RKO (cell line): ENCODE results near the gene FAM20A.
A peak's percentile ranks its signal among the peaks of the same experiment; 100 is the strongest.
"Not testable (repeated sequence)": the region's sequence is repeated elsewhere in the genome, so short reads cannot be mapped to it uniquely, and the experiment has no call there.

Experiments used
- DNase-seq: peaks from one replicate; pipeline ENCODE4 v3.0.0-alpha.2; 2016; ENCODE audit warnings: low spot score

Gene FAM20A

GRCh38 chr17:68564415-68565111, 36.6 kb downstream of the FAM20A start:
- DNase-seq: no peak

DNA sequence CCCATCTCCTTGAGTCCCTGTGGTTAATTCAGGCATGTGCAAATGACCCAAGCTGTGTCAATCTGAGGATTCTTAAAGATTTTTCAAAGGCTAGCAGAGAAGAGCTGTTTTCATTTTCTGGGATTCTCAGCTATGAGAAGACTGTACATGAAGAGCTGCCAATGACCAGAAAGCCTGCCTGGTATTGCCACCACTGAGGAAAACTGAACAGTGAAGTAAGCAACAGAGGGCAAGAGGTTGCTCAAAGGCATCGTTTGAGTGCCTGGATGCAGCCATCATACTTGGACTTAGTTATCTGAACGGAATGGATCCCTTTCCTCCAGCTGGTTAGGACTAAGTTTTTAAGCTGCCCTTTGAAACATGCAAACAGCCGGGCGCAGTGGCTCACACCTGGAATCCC, 38.4 kb downstream of the FAM20A start:
- no peak for DNase-seq

DNA sequence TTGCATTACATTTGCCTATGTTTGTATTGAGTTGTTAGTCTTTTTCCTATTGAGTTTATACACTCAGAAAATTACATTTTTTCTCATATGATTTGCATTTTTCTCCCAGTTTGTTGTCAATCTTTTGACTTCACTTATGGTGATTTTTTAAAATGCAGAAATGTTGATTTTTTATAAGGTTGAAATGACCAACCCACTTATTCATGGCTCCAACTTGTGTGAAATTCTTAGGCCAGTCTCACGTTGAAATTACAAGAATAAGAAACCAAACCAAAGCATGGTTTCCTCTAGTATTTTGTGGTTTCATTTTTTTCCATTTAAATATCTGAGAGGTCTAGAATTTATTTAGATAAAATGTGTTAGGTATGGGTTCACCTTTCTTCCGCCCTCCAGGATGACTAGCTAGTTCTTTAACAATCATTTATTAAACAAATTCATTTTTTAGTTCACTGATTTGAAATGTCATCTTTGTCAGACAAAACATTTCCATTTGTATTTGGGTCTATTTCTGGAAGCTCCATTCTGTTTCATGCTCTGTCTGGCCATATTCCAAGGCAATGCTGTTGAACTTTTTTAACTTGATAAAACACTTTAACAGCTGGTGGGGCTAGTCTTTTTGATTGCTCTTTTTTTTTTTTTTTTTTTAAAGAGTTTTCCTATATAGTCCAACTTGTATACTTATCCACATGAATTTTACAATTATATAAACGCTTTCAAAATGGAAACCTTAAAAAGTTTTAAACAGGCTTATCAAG, 40.0 kb downstream of the FAM20A start:
- DNase-seq: no peak

DNA sequence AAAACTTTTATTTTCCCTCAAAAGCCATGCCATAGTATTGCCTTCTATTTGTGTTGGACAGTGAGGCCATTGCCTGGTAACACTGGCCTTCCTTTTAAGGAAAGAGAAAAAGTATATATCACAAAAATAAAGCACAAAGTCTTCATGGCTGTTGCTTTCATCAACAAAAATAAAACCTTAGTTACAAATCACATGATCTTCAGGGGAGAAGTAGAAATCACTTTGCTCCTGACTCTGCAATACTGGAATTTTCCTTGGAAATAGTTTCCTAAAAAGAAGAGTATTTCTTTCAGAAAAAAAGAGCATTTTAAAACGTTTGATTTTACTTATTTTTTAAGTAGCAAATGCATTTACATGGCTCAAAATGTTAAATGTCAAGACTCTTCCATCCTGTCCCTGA, 41.9 kb downstream of the FAM20A start:
- no peak for DNase-seq

DNA sequence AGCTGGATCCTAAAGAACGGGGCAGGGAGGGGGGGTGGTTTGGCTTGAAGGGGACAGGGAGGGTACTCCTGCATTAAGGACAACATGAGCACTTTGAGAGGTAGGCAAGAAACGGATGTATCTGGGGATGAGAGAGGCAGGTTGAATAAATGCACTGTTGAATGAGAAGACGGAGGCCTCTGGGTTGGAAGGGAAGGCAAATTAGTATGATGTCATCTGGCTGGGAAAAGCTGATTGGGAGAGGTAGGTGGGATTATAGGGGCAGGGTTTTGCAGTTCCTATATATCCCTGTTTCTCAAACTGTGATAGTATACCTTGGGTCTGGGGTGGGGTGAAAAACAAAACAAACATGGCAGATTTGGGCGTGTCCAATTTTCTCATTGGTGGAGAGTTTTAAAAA, 44.6 kb downstream of the FAM20A start:
- no peak for DNase-seq

- DNase-seq: no peak
Observed at GRCh38 chr17:68544111-68544915, 56.9 kb downstream of the FAM20A start.

DNA sequence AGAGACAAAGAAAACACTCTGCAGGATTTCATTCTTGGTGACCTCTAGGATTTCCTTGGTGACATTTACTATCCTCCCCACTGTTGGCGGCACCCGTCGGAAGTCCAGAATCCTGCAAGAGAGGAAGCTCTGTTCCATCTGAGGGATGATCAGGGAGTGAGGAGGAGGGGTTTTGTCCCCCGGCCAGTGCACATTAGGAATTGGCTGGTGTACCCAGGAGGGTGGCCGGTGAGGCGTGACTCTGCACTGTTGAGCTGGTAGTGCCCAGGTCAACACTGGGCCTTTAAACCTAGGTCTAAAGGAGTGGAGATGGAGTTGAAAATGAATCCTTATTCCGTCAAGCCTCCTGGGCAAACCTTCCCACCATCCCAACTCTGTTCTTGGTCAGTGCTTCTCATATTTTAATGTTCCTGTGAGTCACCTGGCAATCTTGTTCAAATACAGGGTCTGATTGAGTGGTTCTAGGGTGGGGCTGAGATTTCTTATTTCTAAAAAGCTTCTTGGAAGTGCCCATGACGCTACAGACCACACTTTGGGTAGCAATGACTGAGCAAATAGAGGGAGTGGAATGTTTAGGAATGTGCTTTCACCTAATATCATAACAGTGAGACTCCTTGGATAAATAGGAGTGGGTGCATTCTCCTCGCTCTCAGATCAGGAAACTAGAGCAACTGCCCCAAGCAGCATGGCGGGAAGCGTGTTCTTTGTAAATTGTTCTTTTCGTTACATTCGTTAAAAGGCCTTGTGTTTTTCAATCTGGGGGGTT, 58.3 kb downstream of the FAM20A start:
- DNase-seq: no peak

DNA sequence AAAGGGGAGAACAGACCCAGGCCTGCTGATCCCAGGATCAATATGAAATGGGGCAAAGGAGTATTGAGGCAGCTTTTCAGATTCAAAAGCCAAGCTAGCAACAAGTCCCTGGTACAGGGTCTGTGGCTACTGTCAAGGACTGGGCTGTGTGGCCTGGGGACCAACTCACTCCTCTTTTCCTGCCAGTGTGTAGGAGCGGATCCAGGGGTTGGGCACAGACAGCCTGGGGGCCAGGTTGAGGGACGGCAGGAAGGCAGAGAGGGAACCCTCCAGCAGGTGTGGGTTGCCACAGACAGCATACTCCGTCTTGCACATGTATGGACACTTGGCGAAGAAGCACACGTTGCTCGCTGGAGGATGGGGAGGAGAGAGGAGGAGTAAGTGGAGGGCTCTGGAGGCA, 59.4 kb downstream of the FAM20A start:
- no peak for DNase-seq

- DNase-seq: no peak
Observed at GRCh38 chr17:68540981-68541380, 60.2 kb downstream of the FAM20A start.

- DNase-seq: no peak
Observed at GRCh38 chr17:68539548-68540467, 61.4 kb downstream of the FAM20A start.

- DNase-seq: no peak
Observed at GRCh38 chr17:68535922-68536321, 65.2 kb downstream of the FAM20A start.

DNA sequence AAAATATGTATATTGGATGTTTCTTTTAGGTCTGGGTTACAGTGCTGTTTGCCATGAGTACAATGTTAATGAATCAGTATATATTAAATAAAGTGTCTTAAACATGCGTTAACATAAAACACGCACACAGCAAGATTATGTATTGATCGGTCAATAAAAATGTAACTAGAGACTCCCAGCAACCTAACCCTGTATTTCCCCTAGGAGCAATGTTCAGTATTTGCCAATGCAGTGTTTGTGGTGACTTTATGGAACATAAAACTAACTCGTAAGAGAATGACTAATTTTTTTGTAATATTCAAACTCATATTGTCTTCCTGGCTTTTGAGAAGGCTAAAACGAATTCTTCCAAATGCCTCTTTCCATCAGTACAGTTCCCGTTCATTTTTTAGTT, 66.5 kb downstream of the FAM20A start:
- DNase-seq: no peak

GRCh38 chr17:68533887-68534694, 67.1 kb downstream of the FAM20A start:
- DNase-seq: peak; percentile 38

- no peak for DNase-seq
Observed at GRCh38 chr17:68532826-68533225, 68.3 kb downstream of the FAM20A start.

GRCh38 chr17:68531252-68531651, 69.9 kb downstream of the FAM20A start:
- DNase-seq: no peak

- DNase-seq: no peak
Observed at GRCh38 chr17:68527314-68527713, 73.9 kb downstream of the FAM20A start.

GRCh38 chr17:68526548-68526947, 74.6 kb downstream of the FAM20A start:
- no peak for DNase-seq

- DNase-seq: no peak
Observed at GRCh38 chr17:68522266-68522665, 78.9 kb downstream of the FAM20A start.

DNA sequence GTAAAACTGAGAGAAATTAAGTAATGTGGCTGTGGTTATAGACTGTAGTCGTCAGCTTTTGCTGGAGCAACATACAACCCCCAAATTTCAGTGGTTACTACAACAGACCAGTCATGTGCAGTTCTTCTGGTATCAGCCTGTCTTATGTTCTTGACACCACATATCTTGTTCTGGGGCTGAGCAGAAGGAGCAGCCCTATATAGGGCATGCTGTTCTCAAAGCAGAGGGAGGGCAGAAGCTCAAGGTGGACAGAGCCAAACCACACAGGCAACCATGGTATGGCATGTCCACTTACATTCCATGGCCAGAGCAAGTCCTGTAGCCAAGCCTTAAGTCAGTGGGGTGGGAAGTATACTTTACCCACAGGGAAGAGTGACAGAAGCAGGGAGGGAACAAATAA, 81.3 kb downstream of the FAM20A start:
- DNase-seq: no peak

DNA sequence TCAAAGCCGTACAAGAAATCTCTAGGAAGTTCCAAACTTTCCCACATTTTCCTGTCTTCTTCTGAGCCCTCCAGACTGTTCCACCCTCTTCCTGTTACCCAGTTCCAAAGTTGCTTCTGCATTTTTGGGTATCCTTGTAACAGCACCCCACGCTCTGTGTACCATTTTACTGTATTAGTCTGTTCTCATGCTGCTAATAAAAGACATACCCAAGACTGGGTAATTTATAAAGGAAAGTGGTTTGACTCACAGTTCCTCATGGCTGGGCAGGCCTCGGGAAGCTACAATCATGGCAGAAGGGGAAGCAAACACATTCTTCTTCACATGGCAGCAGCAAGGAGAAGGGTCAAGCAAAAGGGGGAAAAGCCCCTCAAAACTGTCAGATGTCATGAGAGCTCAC, 82.1 kb downstream of the FAM20A start:
- not testable (repeated sequence) for DNase-seq
